MM.1S (cell line): ENCODE measurements around the gene TIAM1.
A peak's percentile ranks its signal among the peaks of the same experiment; 100 is the strongest.

Experiments
- DNase-seq: peaks from one replicate; pipeline ENCODE4 v3.0.0-alpha.2; 2015
- H2AFZ ChIP-seq: fragments of 300-600 bp; sonication (generic); 2 replicates; pipeline ENCODE4 v1.6.0; 2016; ENCODE audit warnings: antibody characterized with exemption, low read length
- H3F3A ChIP-seq: fragments of 300-600 bp; sonication (generic); 2 replicates; pipeline ENCODE4 v1.6.1; 2016; ENCODE audit warnings: mild to moderate bottlenecking, antibody characterized with exemption, low read length, moderate library complexity, mixed read lengths; ENCODE audit not compliant: insufficient read depth
- H3K27ac ChIP-seq: fragments of 300-600 bp; sonication (generic); 2 replicates; pipeline ENCODE4 v1.5.1; 2016; ENCODE audit warnings: mild to moderate bottlenecking, low read length
- H3K27me3 ChIP-seq: fragments of 300-600 bp; sonication (generic); replicated peaks from 2 replicates; pipeline ENCODE4 v1.6.0; 2016; ENCODE audit warnings: low read length; ENCODE audit not compliant: insufficient read depth
- H3K36me3 ChIP-seq: fragments of 300-600 bp; sonication (generic); replicated peaks from 2 replicates; pipeline ENCODE4 v1.6.1; 2016; ENCODE audit warnings: mild to moderate bottlenecking, low read length, mixed read lengths; ENCODE audit not compliant: insufficient read depth
- H3K4me1 ChIP-seq: fragments of 300-600 bp; sonication (generic); 2 replicates; pipeline ENCODE4 v1.6.1; 2016; ENCODE audit warnings: low read length, mixed read lengths
- H3K4me2 ChIP-seq: fragments of 300-600 bp; sonication (generic); 2 replicates; pipeline ENCODE4 v1.6.0; 2016; ENCODE audit warnings: low read depth, low read length
- H3K4me3 ChIP-seq: fragments of 300-600 bp; sonication (generic); 2 replicates; pipeline ENCODE4 v1.5.1; 2016; ENCODE audit warnings: low read length, mixed read lengths
- H3K79me2 ChIP-seq: fragments of 300-600 bp; sonication (generic); 2 replicates; pipeline ENCODE4 v1.6.1; 2016; ENCODE audit warnings: mixed run types, low read length, mixed read lengths
- H3K9ac ChIP-seq: fragments of 300-600 bp; sonication (generic); 2 replicates; pipeline ENCODE4 v1.6.1; 2016; ENCODE audit warnings: low read length, mixed read lengths
- H3K9me2 ChIP-seq: fragments of 300-600 bp; sonication (generic); replicated peaks from 2 replicates; pipeline ENCODE4 v1.6.1; 2016; ENCODE audit warnings: mild to moderate bottlenecking, low read length, mixed read lengths; ENCODE audit not compliant: insufficient read depth
- H3K9me3 ChIP-seq: fragments of 300-600 bp; sonication (generic); replicated peaks from 2 replicates; pipeline ENCODE4 v1.6.1; 2016; ENCODE audit warnings: mild to moderate bottlenecking, low read length, mixed read lengths; ENCODE audit not compliant: insufficient read depth
- H4K20me1 ChIP-seq: fragments of 300-600 bp; sonication (generic); 2 replicates; pipeline ENCODE4 v1.6.1; 2016; ENCODE audit warnings: mild to moderate bottlenecking, low read length, moderate library complexity, mixed read lengths; ENCODE audit not compliant: insufficient read depth
- EZH2 ChIP-seq: fragments of 300-600 bp; sonication (generic); optimal IDR thresholded peaks from 2 replicates; pipeline ENCODE3; 2017; ENCODE audit warnings: low read depth, mild to moderate bottlenecking, antibody characterized with exemption, low read length, mixed read lengths
- EZH2phosphoT487 ChIP-seq: fragments of 300-600 bp; sonication (generic); IDR thresholded peaks from 2 replicates; pipeline ENCODE4 v1.6.1; 2018; ENCODE audit warnings: antibody characterized with exemption, low read length
- TF ChIP-seq, protein P1 (sequence below): fragments of 300-600 bp; sonication (generic); IDR thresholded peaks from 2 replicates; pipeline ENCODE4 v1.5.1; 2016; ENCODE audit warnings: antibody characterized with exemption, low read length, mixed read lengths

Gene TIAM1

DNA sequence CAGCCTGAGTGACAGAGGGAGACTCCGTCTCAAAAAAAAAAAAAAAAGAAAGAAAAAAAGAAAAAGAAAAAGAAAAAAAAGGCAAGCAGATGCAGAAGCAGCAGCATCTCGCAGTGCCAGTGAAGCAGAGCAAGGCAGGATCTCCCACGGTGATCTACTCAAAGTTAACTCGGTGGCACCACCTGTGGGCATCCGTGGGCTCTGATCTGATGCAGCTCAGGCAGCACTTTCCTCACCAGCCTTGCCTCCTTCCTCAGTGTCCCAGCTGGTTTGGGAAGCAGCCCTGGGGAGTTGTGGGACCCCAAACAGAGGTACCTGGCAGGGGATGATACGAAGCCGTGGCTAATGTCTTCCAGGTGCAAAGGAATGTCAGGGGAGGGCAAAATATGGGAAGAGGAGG lies 201.5 kb downstream of the TIAM1 start:
- Histone ChIP-seq H3K9ac (no peak overlapping the region), H3K4me1 (no peaks in the 10 kb centered on the region), H3K27me3 (no peaks in the 10 kb centered on the region), H3F3A (no peaks in the 10 kb centered on the region), H3K36me3 (no peaks in the 10 kb centered on the region; the same call in 1 of the 2 replicates), H3K9me3 (no peaks in the 10 kb centered on the region), H2AFZ (no peak overlapping the region), H3K9me2 (no peaks in the 10 kb centered on the region), H3K4me2 (no peak overlapping the region), H3K27ac (no peak overlapping the region), H3K79me2 (no peaks in the 10 kb centered on the region), H4K20me1 (no peaks in the 10 kb centered on the region), H3K4me3 (no peak overlapping the region)
- no peak for TF ChIP-seq EZH2phosphoT487
- TF ChIP-seq, protein P1, sequence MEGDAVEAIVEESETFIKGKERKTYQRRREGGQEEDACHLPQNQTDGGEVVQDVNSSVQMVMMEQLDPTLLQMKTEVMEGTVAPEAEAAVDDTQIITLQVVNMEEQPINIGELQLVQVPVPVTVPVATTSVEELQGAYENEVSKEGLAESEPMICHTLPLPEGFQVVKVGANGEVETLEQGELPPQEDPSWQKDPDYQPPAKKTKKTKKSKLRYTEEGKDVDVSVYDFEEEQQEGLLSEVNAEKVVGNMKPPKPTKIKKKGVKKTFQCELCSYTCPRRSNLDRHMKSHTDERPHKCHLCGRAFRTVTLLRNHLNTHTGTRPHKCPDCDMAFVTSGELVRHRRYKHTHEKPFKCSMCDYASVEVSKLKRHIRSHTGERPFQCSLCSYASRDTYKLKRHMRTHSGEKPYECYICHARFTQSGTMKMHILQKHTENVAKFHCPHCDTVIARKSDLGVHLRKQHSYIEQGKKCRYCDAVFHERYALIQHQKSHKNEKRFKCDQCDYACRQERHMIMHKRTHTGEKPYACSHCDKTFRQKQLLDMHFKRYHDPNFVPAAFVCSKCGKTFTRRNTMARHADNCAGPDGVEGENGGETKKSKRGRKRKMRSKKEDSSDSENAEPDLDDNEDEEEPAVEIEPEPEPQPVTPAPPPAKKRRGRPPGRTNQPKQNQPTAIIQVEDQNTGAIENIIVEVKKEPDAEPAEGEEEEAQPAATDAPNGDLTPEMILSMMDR = 0 out of 2 replicates have a peak, but pooled peaks have one; percentile 12
- TF ChIP-seq EZH2 = no peak
- DNase-seq = no peak

DNA sequence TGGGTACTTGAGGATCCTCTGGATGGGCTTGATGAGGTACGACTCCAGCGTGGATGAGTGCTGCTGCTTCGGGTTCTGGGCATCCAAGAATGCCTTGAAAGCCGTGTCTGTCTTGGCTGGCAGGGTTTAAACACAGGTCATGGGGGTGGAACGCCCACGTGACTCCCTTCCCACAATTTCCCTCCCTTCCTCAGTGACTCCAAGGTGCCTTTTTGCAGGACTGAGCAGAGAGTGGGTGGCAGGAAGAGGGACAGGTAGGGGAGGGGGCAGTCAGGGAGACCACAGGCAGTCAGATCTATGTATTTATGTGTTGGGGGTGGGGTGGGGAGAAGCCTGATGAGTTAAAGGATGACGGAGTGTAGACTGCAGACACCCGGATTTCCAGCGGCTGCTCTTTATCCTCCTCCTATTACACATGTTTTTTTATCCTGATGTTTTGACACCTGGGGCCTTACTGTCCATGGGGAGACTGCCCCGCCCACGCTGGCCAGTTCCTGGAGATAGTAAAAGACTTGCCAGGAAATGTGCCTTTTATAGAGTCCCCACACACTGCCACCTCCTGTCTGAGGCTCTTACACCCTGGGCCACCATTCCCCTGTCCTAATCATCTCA lies 202.6 kb downstream of the TIAM1 start:
- H3K4me2 ChIP-seq = no peak overlapping the region
- H3K9me2 ChIP-seq = no peaks in the 10 kb centered on the region
- H3K9ac ChIP-seq = no peak overlapping the region
- no peak for DNase-seq
- H4K20me1 ChIP-seq = no peaks in the 10 kb centered on the region
- H3K36me3 ChIP-seq = no peaks in the 10 kb centered on the region; the same call in 1 of the 2 replicates
- H3F3A ChIP-seq = no peaks in the 10 kb centered on the region
- no peak overlapping the region for H3K27ac ChIP-seq
- H3K27me3 ChIP-seq = no peaks in the 10 kb centered on the region
- no peaks in the 10 kb centered on the region for H3K79me2 ChIP-seq
- H2AFZ ChIP-seq = no peak overlapping the region
- no peaks in the 10 kb centered on the region for H3K9me3 ChIP-seq
- no peaks in the 10 kb centered on the region for H3K4me1 ChIP-seq
- H3K4me3 ChIP-seq = no peak overlapping the region
- TF ChIP-seq EZH2phosphoT487 = no peak
- TF ChIP-seq, protein P1 = no peak
- no peak for TF ChIP-seq EZH2

DNA sequence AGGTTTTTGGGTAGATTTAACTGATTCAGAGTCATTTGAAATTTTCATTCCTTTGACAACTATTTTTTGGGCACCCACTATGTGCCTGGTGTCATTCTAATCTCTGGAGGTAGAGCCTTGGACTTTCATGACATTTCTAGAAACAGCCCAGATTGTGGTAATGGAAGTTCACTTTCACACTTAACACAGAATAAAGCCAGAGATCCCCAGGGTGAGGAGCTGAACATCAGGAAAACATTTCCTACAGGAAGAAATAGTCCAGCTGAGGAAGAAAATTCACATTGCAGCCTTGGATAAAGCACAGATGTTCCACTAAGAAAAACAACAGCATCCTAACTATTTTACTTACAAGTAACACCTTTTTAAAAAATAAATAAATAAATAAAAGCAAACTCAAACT lies 203.4 kb downstream of the TIAM1 start:
- H3K27me3 ChIP-seq = no peaks in the 10 kb centered on the region
- DNase-seq = no peak
- no peak overlapping the region for H3K4me2 ChIP-seq
- TF ChIP-seq EZH2 = no peak
- TF ChIP-seq, protein P1 = no peak
- no peak for TF ChIP-seq EZH2phosphoT487
- H3K9me3 ChIP-seq = no peaks in the 10 kb centered on the region
- no peaks in the 10 kb centered on the region; the same call in 1 of the 2 replicates for H3K36me3 ChIP-seq
- H3K79me2 ChIP-seq = no peaks in the 10 kb centered on the region
- no peaks in the 10 kb centered on the region for H4K20me1 ChIP-seq
- no peaks in the 10 kb centered on the region for H3K9me2 ChIP-seq
- H3K27ac ChIP-seq = no peak overlapping the region
- no peak overlapping the region for H2AFZ ChIP-seq
- no peaks in the 10 kb centered on the region for H3F3A ChIP-seq
- no peak overlapping the region for H3K9ac ChIP-seq
- no peak overlapping the region for H3K4me3 ChIP-seq
- H3K4me1 ChIP-seq = no peaks in the 10 kb centered on the region
